HEK293 (cell line): ENCODE measurements around the gene HMGB2.
A peak's percentile ranks its signal among the peaks of the same experiment; 100 is the strongest.

ENCODE experiments used
- CTCF ChIA-PET: fragments of 350-600 bp; formaldehyde crosslinking; extraction: SDS; loops from one replicate; lab custom pipeline; 2021; ENCODE audit warnings: antibody characterized with exemption; lab: Yijun Ruan, JAX
- POLR2A ChIA-PET: fragments of 300-600 bp; formaldehyde crosslinking; extraction: SDS; loops from one replicate; lab custom pipeline; 2020; ENCODE audit warnings: antibody characterized with exemption, inconsistent platforms; lab: Yijun Ruan, JAX
- H3K27ac ChIP-seq: fragments of 200-500 bp; sonication (Bioruptor generic); 2 replicates; pipeline ENCODE4 v1.5.1; 2014; ENCODE audit warnings: low read depth, low read length, control low read depth, inconsistent platforms; ENCODE audit errors: extremely low read depth
- H3K36me3 ChIP-seq, 2 experiments: fragments of 200-500 bp in 1 of 2; sonication (Bioruptor generic) in 1 of 2; 1 replicate in 1 of 2; 2 replicates in 1 of 2; pipeline ENCODE4 v1.5.1; 2014 to 2017; ENCODE audit warnings: inconsistent platforms in 2 of 2, low read length in 2 of 2; ENCODE audit not compliant: control insufficient read depth in 2 of 2, insufficient read depth in 1 of 2
- H3K4me1 ChIP-seq: fragments of 200-500 bp; sonication (Bioruptor generic); 2 replicates; pipeline ENCODE4 v1.5.1; 2014; ENCODE audit warnings: mild to moderate bottlenecking, low read length, inconsistent platforms; ENCODE audit not compliant: control insufficient read depth, insufficient read depth
- H3K4me3 ChIP-seq: 2 replicates; pipeline ENCODE4 v1.5.1; 2011; ENCODE audit warnings: low read depth, mild to moderate bottlenecking, control low read depth, low read length, moderate library complexity
- H3K9me3 ChIP-seq: fragments of 200-500 bp; sonication (Bioruptor generic); 2 replicates; pipeline ENCODE4 v1.5.1; 2014; ENCODE audit warnings: low read depth, low read length, inconsistent platforms; ENCODE audit not compliant: control insufficient read depth, insufficient read depth
- IKZF3 ChIP-seq: fragments of 450-650 bp; IDR thresholded peaks from 2 replicates; pipeline ENCODE4 v1.5.0; 2018; ENCODE audit warnings: missing biosample characterization, mild to moderate bottlenecking, missing genetic modification characterization, moderate library complexity
- KLF7 ChIP-seq: fragments of 450-650 bp; formaldehyde crosslinking; IDR thresholded peaks from 2 replicates; pipeline ENCODE4 v1.5.1; 2016; ENCODE audit warnings: missing biosample characterization, missing genetic modification characterization, borderline replicate concordance
- MZF1 ChIP-seq: fragments of 450-650 bp; formaldehyde crosslinking; IDR thresholded peaks from 2 replicates; pipeline ENCODE4 v1.5.1; 2017; ENCODE audit warnings: missing biosample characterization, missing genetic modification characterization, borderline replicate concordance
- PRDM6 ChIP-seq: fragments of 450-650 bp; formaldehyde crosslinking; IDR thresholded peaks from 2 replicates; pipeline ENCODE4 v1.5.1; 2017; ENCODE audit warnings: missing biosample characterization, missing genetic modification characterization
- SP3 ChIP-seq: fragments of 450-650 bp; formaldehyde crosslinking; IDR thresholded peaks from 2 replicates; pipeline ENCODE4 v1.5.1; 2016; ENCODE audit warnings: missing biosample characterization, missing genetic modification characterization
- TRIM28 ChIP-seq: IDR thresholded peaks from 2 replicates; pipeline ENCODE4 v1.6.1; 2011; ENCODE audit warnings: low read length, control low read depth, borderline replicate concordance
- YY1 ChIP-seq: fragments of 450-650 bp; formaldehyde crosslinking; IDR thresholded peaks from 2 replicates; pipeline ENCODE4 v1.5.1; 2018; ENCODE audit warnings: missing biosample characterization, missing genetic modification characterization
- ZNF112 ChIP-seq: fragments of 450-650 bp; formaldehyde crosslinking; IDR thresholded peaks from 2 replicates; pipeline ENCODE4 v1.5.0; 2017; ENCODE audit warnings: missing biosample characterization, missing genetic modification characterization
- ZNF132 ChIP-seq: fragments of 450-650 bp; formaldehyde crosslinking; IDR thresholded peaks from 2 replicates; pipeline ENCODE4 v1.5.1; 2017; ENCODE audit warnings: missing biosample characterization, missing genetic modification characterization, borderline replicate concordance
- ZNF16 ChIP-seq: fragments of 450-650 bp; formaldehyde crosslinking; IDR thresholded peaks from 2 replicates; pipeline ENCODE4 v1.5.1; 2016; ENCODE audit warnings: low read depth, missing biosample characterization, missing genetic modification characterization
- ZNF18 ChIP-seq: fragments of 450-650 bp; formaldehyde crosslinking; IDR thresholded peaks from 2 replicates; pipeline ENCODE4 v1.5.1; 2016; ENCODE audit warnings: missing biosample characterization, missing genetic modification characterization
- ZNF335 ChIP-seq: fragments of 450-650 bp; formaldehyde crosslinking; conservative IDR thresholded peaks from 2 replicates; pipeline ENCODE4 v1.5.1; 2016; ENCODE audit warnings: missing biosample characterization, missing genetic modification characterization
- ZNF366 ChIP-seq: fragments of 450-650 bp; formaldehyde crosslinking; conservative IDR thresholded peaks from 2 replicates; pipeline ENCODE4 v1.5.1; 2016; ENCODE audit warnings: missing biosample characterization, missing genetic modification characterization
- ZNF416 ChIP-seq: fragments of 450-650 bp; formaldehyde crosslinking; IDR thresholded peaks from 2 replicates; pipeline ENCODE4 v1.5.1; 2016; ENCODE audit warnings: missing biosample characterization, missing genetic modification characterization
- ZNF513 ChIP-seq: fragments of 450-650 bp; IDR thresholded peaks from 2 replicates; pipeline ENCODE4 v1.5.1; 2018; ENCODE audit warnings: missing biosample characterization, missing genetic modification characterization
- ZNF529 ChIP-seq: fragments of 450-650 bp; formaldehyde crosslinking; IDR thresholded peaks from 2 replicates; pipeline ENCODE4 v1.5.1; 2017; ENCODE audit warnings: missing genetic modification characterization, missing biosample characterization; ENCODE audit not compliant: insufficient replicate concordance
- ZNF555 ChIP-seq: fragments of 450-650 bp; formaldehyde crosslinking; conservative IDR thresholded peaks from 2 replicates; pipeline ENCODE4 v1.5.1; 2017; ENCODE audit warnings: missing biosample characterization, mild to moderate bottlenecking, missing genetic modification characterization, inconsistent platforms
- ZNF600 ChIP-seq: fragments of 450-650 bp; formaldehyde crosslinking; IDR thresholded peaks from 2 replicates; pipeline ENCODE4 v1.5.1; 2016; ENCODE audit warnings: missing biosample characterization, missing genetic modification characterization
- ZNF785 ChIP-seq: fragments of 450-650 bp; formaldehyde crosslinking; IDR thresholded peaks from 2 replicates; pipeline ENCODE4 v1.5.1; 2016; ENCODE audit warnings: missing biosample characterization, missing genetic modification characterization
- ZNF791 ChIP-seq: fragments of 450-650 bp; formaldehyde crosslinking; IDR thresholded peaks from 2 replicates; pipeline ENCODE4 v1.5.1; 2016; ENCODE audit warnings: missing biosample characterization, missing genetic modification characterization
- ZNF792 ChIP-seq: fragments of 450-650 bp; formaldehyde crosslinking; IDR thresholded peaks from 2 replicates; pipeline ENCODE4 v1.5.1; 2016; ENCODE audit warnings: missing biosample characterization, missing genetic modification characterization
- ZSCAN30 ChIP-seq: fragments of 450-650 bp; IDR thresholded peaks from 2 replicates; pipeline ENCODE4 v1.5.1; 2018; ENCODE audit warnings: missing biosample characterization, mild to moderate bottlenecking, missing genetic modification characterization, moderate library complexity

HMGB2 gene

GRCh38 chr4:173325007-173325736, 9.0 kb downstream of the HMGB2 start:
- TF ChIP-seq ZSCAN30 (tag by site-specific recombination): no peak
- 0 out of 2 replicates have a peak, but pooled peaks have one; percentile 13 for TF ChIP-seq IKZF3 (tag by site-specific recombination)
- ChIA-PET POLR2A (interaction anchor here (0.8 to 1.3 kb wide), 2 partner anchors 9 to 10 kb away, joined by 3 to 7 read pairs; partner anchors contain the start of gene HMGB2), CTCF (interaction anchor here (2.6 kb wide), 1 partner anchor 24 kb away, joined by 7 read pairs; no protein-coding TSS in a partner anchor)
- H3K9me3 ChIP-seq: no peaks in the 10 kb centered on the region
- peaks cover 14 to 65% of the 10 kb centered on the region in 2 experiments for H3K36me3 ChIP-seq
- H3K27ac ChIP-seq: no peak overlapping the region
- no peak overlapping the region for H3K4me3 ChIP-seq
- no peaks in the 10 kb centered on the region for H3K4me1 ChIP-seq

GRCh38 chr4:173319696-173320095, 14.5 kb downstream of the HMGB2 start:
- ChIA-PET POLR2A (interaction anchor here (0.6 to 1.9 kb wide), 2 partner anchors 14 to 51 kb away, joined by 3 to 13 read pairs; partner anchors contain the start of gene HMGB2), CTCF (interaction anchor here (0.6 to 1.7 kb wide), 9 partner anchors 18 to 157 kb away, joined by 3 to 13 read pairs (median 5); no protein-coding TSS in a partner anchor)
- Histone ChIP-seq H3K27ac (no peak overlapping the region), H3K4me1 (no peaks in the 10 kb centered on the region), H3K9me3 (no peaks in the 10 kb centered on the region), H3K4me3 (no peak overlapping the region), H3K36me3 (peaks cover 0 to 53% of the 10 kb centered on the region in 2 experiments; a peak in 2 of 3 replicates)
- TF ChIP-seq SP3 (tag by site-specific recombination) (no peak), KLF7 (tag by site-specific recombination) (no peak), ZNF132 (tag by site-specific recombination) (no peak), ZNF366 (tag by site-specific recombination) (no peak), ZNF112 (no peak), ZNF555 (tag by site-specific recombination) (no peak), ZNF335 (no peak), TRIM28 (no peak), ZNF785 (no peak), ZNF600 (tag by site-specific recombination) (no peak), PRDM6 (no peak), ZNF529 (tag by site-specific recombination) (no peak), ZNF792 (tag by site-specific recombination) (no peak), ZNF16 (no peak), ZNF513 (no peak), ZNF18 (tag by site-specific recombination) (no peak), YY1 (tag by site-specific recombination) (no peak), ZNF791 (no peak), ZNF416 (no peak), MZF1 (no peak)
